HG03354 (cell line): ENCODE measurements around the gene MMP14.
"Not testable (repeated sequence)": the region's sequence is repeated elsewhere in the genome, so short reads cannot be mapped to it uniquely, and the experiment has no call there.

ENCODE experiments used
- ATAC-seq: cut with Tn5 transposase; IDR thresholded peaks from one replicate; pipeline ENCODE4 v1.9.1; 2021; ENCODE audit warnings: mild to moderate bottlenecking; ENCODE audit not compliant: unreplicated experiment, poor library complexity, severe bottlenecking

The MMP14 gene

DNA sequence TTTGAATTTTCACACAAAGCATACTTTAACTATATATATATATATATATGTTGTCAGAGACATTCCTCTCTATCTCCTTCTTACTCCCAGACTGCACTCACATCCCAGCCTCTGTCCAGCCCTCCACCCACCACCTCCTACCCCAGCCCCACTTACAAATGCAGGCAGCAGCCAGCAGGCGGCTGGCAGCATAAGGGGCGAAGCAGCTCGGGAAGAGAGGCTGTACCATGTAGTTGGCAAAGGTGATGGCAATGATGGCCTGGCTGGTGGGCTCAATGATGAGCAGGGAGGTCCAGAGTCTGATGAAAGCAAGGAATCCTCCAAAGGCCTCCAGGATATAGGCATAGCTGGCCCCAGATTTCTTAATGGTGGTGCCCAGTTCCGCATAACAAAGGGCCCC is 23.6 kb upstream of the MMP14 start:
- ATAC-seq: no peak

- ATAC-seq: no peak
These were observed 23.2 kb upstream of the MMP14 start for GRCh38 chr14:22813145-22813544.

DNA sequence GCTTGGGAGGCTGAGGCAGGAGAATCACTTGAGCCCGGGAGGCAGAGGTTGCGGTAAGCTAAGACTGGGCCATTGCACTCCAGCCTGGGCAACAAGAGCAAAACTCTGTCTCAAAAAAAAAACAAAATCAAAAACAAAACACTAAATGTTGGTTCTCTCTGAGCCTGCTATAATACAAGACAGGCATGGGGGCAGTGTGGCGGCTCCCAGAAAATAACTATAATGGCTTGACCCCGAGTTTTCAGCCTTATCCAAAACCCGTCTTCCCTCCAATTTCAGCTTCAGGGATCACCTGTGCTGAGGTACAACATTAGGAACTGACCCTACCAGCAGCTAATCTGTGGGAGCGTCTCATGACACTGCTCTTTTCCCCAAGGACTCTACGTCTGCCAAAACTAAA is 22.0 kb upstream of the MMP14 start:
- no peak for ATAC-seq

GRCh38 chr14:22814941-22815713 is 21.3 kb upstream of the MMP14 start, which contains the start of gene SLC7A7:
Gene SLC7A7 (minus strand): TSS chr14:22815435. CDS start chr14:22813398, 2,037 bp downstream.
- ATAC-seq: no peak

DNA sequence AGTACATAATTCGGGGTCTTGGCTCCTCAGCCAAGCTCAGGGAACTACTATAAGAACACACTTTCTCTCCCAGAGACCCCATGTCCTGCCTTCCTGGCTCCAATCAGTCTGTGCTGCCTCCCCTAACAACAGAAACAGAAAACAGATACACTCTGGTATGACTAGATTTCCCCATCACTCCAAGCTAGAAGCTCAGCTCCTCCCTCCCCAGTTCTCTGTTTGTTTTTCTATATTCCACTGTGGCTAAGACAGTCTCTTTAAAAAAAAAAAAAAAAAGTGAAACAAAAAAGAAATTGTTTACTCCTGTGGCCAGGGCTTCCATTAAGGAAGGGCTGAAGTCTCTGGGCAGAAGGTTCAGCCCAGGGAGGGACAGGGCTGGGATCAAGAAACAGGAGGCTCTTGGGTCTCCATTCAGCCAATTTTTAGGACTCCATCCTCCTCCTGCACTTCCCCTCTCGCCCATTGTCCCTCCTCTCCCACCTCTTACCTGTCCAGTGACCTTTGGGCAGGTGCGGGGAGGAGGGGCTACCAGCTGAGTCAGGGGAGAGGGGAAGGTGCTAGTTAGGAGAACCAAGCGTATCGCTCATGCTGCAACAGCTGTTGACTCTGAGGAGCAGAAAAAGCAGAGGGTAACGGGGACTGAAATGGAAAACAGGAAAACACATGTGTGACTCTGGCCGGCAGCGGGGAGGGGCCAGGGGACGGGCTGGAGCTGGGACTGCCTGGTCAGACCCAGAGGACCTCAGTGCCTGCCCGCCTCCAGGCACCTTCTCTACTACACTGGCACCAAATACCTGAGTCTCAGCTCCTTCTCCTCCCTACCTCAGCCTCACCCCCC is 17.0 kb upstream of the MMP14 start:
- ATAC-seq: peak; percentile 55

GRCh38 chr14:22820731-22821130 is 15.7 kb upstream of the MMP14 start:
- ATAC-seq: no peak

GRCh38 chr14:22821193-22822015 is 15.0 kb upstream of the MMP14 start:
- ATAC-seq: no peak

- no peak for ATAC-seq
These were observed 14.3 kb upstream of the MMP14 start for GRCh38 chr14:22822016-22822570.

GRCh38 chr14:22822571-22823098 is 13.8 kb upstream of the MMP14 start:
- peak; percentile 44 for ATAC-seq

DNA sequence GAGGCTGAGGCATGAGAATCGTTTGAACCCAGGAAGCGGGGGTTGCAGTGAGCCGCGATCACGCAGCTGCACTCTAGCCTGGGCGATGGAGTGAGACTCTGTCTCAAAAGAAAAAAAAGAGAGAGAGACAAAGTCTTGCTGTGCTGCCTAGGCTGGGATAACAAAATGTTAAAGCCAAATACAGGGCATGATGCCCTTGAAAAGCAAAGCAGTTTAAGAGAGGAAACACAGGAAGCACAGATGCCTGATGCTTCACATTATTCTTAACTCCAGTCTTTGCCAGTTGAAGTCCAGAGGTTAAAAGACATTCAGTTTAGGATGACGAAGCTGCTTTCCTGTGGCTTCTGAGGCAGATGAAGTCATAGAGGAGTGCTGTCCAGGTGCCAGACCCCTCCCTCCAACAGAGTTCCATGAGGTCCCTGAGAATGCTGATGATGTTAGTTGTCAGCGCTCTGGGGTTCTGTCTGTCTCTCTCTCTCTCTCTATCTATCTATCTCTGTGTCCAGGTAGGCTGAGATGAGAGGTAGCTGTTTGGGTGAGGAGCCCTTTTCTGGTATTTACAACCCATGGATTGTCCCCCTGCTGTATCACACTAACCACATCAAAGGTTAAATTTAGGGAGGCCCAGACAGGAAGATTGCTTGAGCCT is 11.6 kb upstream of the MMP14 start:
- no peak for ATAC-seq

DNA sequence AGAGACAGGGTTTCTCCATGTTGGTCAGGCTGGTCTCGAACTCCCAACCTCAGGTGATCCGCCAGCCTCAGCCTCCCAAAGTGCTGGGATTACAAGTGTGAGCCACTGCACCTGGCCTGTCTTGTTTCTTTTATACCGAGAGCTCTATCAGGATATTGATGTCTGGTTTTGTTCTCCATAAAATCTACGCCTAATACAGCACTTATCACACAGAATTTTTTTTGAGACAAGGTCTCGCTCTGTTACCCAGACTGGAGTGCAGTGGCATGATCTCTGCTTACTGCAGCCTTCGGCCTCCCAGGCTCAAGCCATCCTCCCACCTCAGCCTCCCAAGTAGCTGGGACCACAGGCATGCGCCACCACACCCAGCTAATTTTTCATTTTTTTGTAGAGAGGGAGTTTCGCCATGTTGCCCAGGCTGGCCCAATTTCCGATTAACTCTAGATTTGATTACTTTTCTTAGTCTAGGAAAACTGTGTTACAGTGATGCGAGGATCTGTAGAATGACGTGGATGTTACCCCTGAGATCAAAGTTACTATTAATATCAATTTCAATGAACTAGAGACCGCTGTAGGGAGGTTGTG is 7.2 kb upstream of the MMP14 start:
- not testable (repeated sequence) for ATAC-seq

GRCh38 chr14:22829661-22830442 is 6.5 kb upstream of the MMP14 start, which contains the start of gene MRPL52:
Gene MRPL52 (plus strand): TSS chr14:22829887. CDS start chr14:22829913, 26 bp downstream.
- ATAC-seq: peak; percentile 80

DNA sequence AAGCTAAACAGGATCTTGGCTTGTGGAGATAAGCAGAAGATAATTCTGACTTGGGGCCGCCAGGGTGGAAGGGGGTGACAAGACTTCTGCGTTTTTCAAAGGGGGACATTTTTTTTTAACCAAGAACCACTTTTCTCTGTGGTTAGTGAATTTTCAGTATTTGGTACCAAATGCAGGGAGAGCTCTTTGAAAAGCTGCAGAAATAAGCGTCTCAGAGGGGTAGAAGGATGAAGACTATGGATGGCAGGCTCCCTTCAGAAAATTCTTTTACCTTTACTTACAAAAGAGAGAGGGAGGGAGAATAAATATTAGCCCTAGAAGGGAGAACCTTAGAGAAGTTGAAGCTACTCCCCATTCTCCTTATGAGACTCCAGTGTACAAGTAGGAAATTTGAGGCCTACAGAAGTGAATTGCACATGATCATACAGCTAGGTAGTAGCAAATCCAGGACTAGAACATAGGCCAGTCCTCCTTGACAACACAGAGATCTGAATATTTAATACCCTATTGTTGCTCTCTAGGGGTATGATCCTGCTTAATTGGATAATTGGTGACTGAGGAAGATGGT is 5.9 kb upstream of the MMP14 start:
- peak; percentile 10 for ATAC-seq

DNA sequence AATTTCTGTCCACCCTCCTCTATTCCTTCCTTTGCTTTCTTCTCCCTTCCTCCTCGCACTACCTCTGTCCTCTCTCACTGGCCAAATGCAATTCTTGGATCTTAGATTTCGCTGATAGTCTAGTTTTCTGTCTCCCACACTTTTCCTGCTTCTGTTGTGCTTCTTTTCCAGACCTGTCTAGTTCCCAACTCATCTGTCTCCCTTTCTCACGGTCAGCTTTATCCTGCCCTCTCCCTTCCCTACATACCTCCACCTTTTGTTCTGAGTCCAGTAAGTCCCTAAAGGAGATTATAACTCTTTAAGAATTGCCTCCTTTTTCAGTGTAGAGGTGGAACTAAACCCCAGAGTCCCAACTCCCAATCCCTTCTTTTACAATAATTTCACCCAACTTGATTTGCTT is 880 bp upstream of the MMP14 start:
- ATAC-seq: no peak

- no peak for ATAC-seq
These were observed 847 bp downstream of the MMP14 start for GRCh38 chr14:22837114-22837749.

- ATAC-seq: no peak
These were observed 1.6 kb downstream of the MMP14 start for GRCh38 chr14:22837750-22838538.
